IMR-90 (cell line): Measurements from ENCODE around the gene MYLK4. TPM values are rescaled to one million over a fixed set of nuclear protein-coding genes. Genes with fewer than 3 reads are reported as not detected.

Experiments
- ATAC-seq: fragments of 200-7000 bp; cut with Tn5 transposase; 2 replicates; pipeline ENCODE4 v1.9.1; 2020; ENCODE audit warnings: low read depth, mild to moderate bottlenecking, moderate library complexity
- BruUV-seq: library from RNA; stranded (reverse); fragments of 400-500 nt; replicated peaks from 2 replicates; lab custom pipeline; 2021; lab: Mats Ljungman, UMichigan
- CTCF ChIA-PET: fragments of 300-600 bp; formaldehyde crosslinking; extraction: SDS; loops from one replicate; lab custom pipeline; 2021; ENCODE audit warnings: antibody characterized with exemption; lab: Yijun Ruan, JAX
- POLR2A ChIA-PET: fragments of 300-600 bp; sonication (Branson Sonifier 250); formaldehyde crosslinking; loops from one replicate; lab custom pipeline; 2022; ENCODE audit warnings: antibody characterized with exemption; ENCODE audit not compliant: unreplicated experiment; lab: Charles Lee
- DNase-seq: peaks from one replicate; pipeline ENCODE4 v3.0.0; 2013
- H2AFZ ChIP-seq: replicated peaks from 2 replicates; pipeline ENCODE3; 2013; ENCODE audit warnings: low read length, mild to moderate bottlenecking; ENCODE audit not compliant: poor library complexity
- H2AK5ac ChIP-seq: 2 replicates; pipeline ENCODE4 v1.6.1; 2013; ENCODE audit warnings: low read depth, low read length, inconsistent platforms
- H2AK9ac ChIP-seq: replicated peaks from 2 replicates; pipeline ENCODE3; 2013; ENCODE audit warnings: mild to moderate bottlenecking, low read depth, low read length, moderate library complexity; ENCODE audit not compliant: poor library complexity
- H2BK120ac ChIP-seq: 2 replicates; pipeline ENCODE4 v1.6.1; 2013; ENCODE audit warnings: low read depth, low read length, inconsistent platforms
- H2BK15ac ChIP-seq: 3 replicates; pipeline ENCODE4 v1.6.1; 2013; ENCODE audit warnings: low read depth, low read length, inconsistent platforms
- H2BK20ac ChIP-seq: 2 replicates; pipeline ENCODE4 v1.6.1; 2013; ENCODE audit warnings: low read depth, mild to moderate bottlenecking, inconsistent platforms, low read length, moderate library complexity
- H2BK5ac ChIP-seq: 2 replicates; pipeline ENCODE4 v1.6.1; 2013; ENCODE audit warnings: mild to moderate bottlenecking, low read depth, low read length, inconsistent platforms; ENCODE audit not compliant: poor library complexity, severe bottlenecking
- H3K14ac ChIP-seq: replicated peaks from 2 replicates; pipeline ENCODE4 v1.6.1; 2013; ENCODE audit warnings: low read depth, low read length, inconsistent platforms
- H3K18ac ChIP-seq: 2 replicates; pipeline ENCODE4 v1.6.1; 2013; ENCODE audit warnings: low read depth, low read length, control low read depth
- H3K23ac ChIP-seq: 2 replicates; pipeline ENCODE4 v1.6.1; 2013; ENCODE audit warnings: low read depth, low read length, inconsistent platforms
- H3K27ac ChIP-seq: 2 replicates; pipeline ENCODE4 v1.5.1; 2013; ENCODE audit warnings: mild to moderate bottlenecking, control low read depth, low read length; ENCODE audit not compliant: insufficient read depth
- H3K27me3 ChIP-seq: 2 replicates; pipeline ENCODE4 v1.6.1; 2013; ENCODE audit warnings: low read length; ENCODE audit not compliant: control insufficient read depth, insufficient read depth
- H3K36me3 ChIP-seq: 2 replicates; pipeline ENCODE4 v1.6.1; 2013; ENCODE audit warnings: low read length, mixed read lengths; ENCODE audit not compliant: control insufficient read depth, insufficient read depth
- H3K4ac ChIP-seq: 2 replicates; pipeline ENCODE4 v1.6.1; 2013; ENCODE audit warnings: low read depth, low read length, inconsistent platforms
- H3K4me1 ChIP-seq: 2 replicates; pipeline ENCODE4 v1.6.1; 2013; ENCODE audit warnings: low read length, mixed read lengths; ENCODE audit not compliant: control insufficient read depth, insufficient read depth
- H3K4me2 ChIP-seq: 2 replicates; pipeline ENCODE4 v1.6.1; 2013; ENCODE audit warnings: low read depth, mild to moderate bottlenecking, control low read depth, low read length, moderate library complexity
- H3K4me3 ChIP-seq: 2 replicates; pipeline ENCODE4 v1.5.1; 2013; ENCODE audit warnings: low read depth, mild to moderate bottlenecking, control low read depth, low read length, moderate library complexity; ENCODE audit not compliant: insufficient read depth
- H3K56ac ChIP-seq: 2 replicates; pipeline ENCODE4 v1.6.1; 2013; ENCODE audit warnings: low read length, inconsistent platforms; ENCODE audit not compliant: insufficient read depth; ENCODE audit errors: extremely low read depth
- H3K79me1 ChIP-seq, 2 experiments: 2 replicates each; pipeline ENCODE4 v1.6.1; 2013; ENCODE audit warnings: low read length in 2 of 2, inconsistent platforms in 1 of 2, low read depth in 1 of 2
- H3K9ac ChIP-seq: 2 replicates; pipeline ENCODE4 v1.6.1; 2013; ENCODE audit warnings: low read depth, low read length, control low read depth
- H3K9me1 ChIP-seq: 2 replicates; pipeline ENCODE4 v1.6.1; 2013; ENCODE audit warnings: low read length, inconsistent platforms; ENCODE audit not compliant: insufficient read depth
- H3K9me3 ChIP-seq: 2 replicates; pipeline ENCODE4 v1.6.1; 2013; ENCODE audit warnings: low read length; ENCODE audit not compliant: control insufficient read depth, insufficient read depth
- H4K20me1 ChIP-seq: 2 replicates; pipeline ENCODE4 v1.6.1; 2013; ENCODE audit warnings: low read length, inconsistent platforms; ENCODE audit not compliant: insufficient read depth
- H4K5ac ChIP-seq: 2 replicates; pipeline ENCODE4 v1.6.1; 2013; ENCODE audit warnings: mild to moderate bottlenecking, low read depth, low read length, control low read depth
- H4K8ac ChIP-seq, 2 experiments: 2 replicates each; pipeline ENCODE4 v1.6.1; 2013; ENCODE audit warnings: low read depth in 2 of 2, low read length in 2 of 2, control low read depth in 1 of 2, inconsistent platforms in 1 of 2
- H4K91ac ChIP-seq: 2 replicates; pipeline ENCODE4 v1.6.1; 2013; ENCODE audit warnings: low read depth, low read length, inconsistent platforms; ENCODE audit not compliant: insufficient read depth
- MAZ ChIP-seq: IDR thresholded peaks from 2 replicates; pipeline ENCODE4 v1.6.1; 2012; ENCODE audit warnings: low read depth, mild to moderate bottlenecking, low read length, improper control_type of control experiment, moderate library complexity, borderline replicate concordance
- WGBS, 2 experiments: methylation state at CpG; one replicate each; pipeline versions ENCODE4 v1.1.5 to v1.1.7; 2013; ENCODE audit warnings: missing lambda C conversion rate in 2 of 2; ENCODE audit not compliant: insufficient read length in 1 of 2; ENCODE audit errors: extremely low coverage in 2 of 2; 5-methylcytosine and 5-hydroxymethylcytosine counted together
- dilution Hi-C: fragments of 300-500 bp; cut with HindIII; formaldehyde crosslinking; loops from one replicate; pipeline ENCODE4 v1.14.3; 2018; ENCODE audit warnings: low sequenced_read_pairs; ENCODE audit not compliant: unreplicated experiment
- in situ Hi-C: fragments of 300-500 bp; cut with MboI; formaldehyde crosslinking; loops from 3 replicates; pipeline ENCODE4 v1.14.3; 2019; ENCODE audit warnings: low sequenced_read_pairs, inconsistent platforms, mixed read lengths
- intact Hi-C: fragments of 100-400 bp; cut with micrococcal nuclease; formaldehyde crosslinking; loops from 2 replicates; pipeline ENCODE4 v1.10.0; 2022
- polyA plus RNA-seq, 3 experiments: library from polyadenylated mRNA; depleted of rRNA; stranded (reverse); fragments of >200 nt; gene quantifications; 2 replicates each; pipeline ENCODE4 v1.2.3, GENCODE V29; 2012; ENCODE audit warnings: low replicate concordance in 1 of 3
- total RNA-seq: library from RNA; depleted of rRNA; stranded (reverse); fragments of >200 nt; gene quantifications from 2 replicates; pipeline ENCODE4 v1.2.3, GENCODE V29; 2012

Gene MYLK4
- total and polyA plus RNA-seq, 2 of the 4 experiments (the other 2 are of a cell fraction): under 0.01 to 0.07 TPM

DNA sequence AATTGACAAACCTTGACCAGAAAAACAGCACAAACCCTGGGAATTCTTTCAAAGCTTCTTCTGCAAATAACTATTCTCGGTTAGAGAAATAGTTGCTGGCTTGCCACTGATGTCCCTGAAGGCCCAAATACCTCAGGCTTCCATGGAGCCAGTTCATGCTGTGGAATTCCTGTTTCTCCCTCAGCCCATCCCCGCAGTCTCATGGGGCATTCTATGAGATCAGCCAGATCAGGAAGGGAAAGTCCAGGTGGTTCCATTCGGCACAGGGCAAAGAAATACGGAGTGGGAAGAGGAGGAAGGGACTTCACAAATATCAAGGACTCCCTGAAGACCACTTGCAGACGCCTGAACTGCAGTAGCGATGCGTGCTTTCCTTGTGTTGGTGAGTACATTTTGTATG is 63.3 kb downstream of the MYLK4 start:
- Histone ChIP-seq H4K5ac (no peak overlapping the region), H4K91ac (no peak overlapping the region), H3K36me3 (no peaks in the 10 kb centered on the region), H3K79me1 (no peaks in the 10 kb centered on the region), H3K4ac (no peak overlapping the region), H2BK15ac (no peak overlapping the region), H2BK120ac (no peak overlapping the region), H3K9ac (no peak overlapping the region), H3K56ac (no peak overlapping the region), H3K27me3 (no peaks in the 10 kb centered on the region), H2BK20ac (no peak overlapping the region), H4K8ac (no peak overlapping the region), H3K14ac (no peak overlapping the region), H2AFZ (peak overlapping the region; percentile 19), H3K4me2 (no peak overlapping the region), H3K9me3 (no peaks in the 10 kb centered on the region), H2AK5ac (no peak overlapping the region), H4K20me1 (no peaks in the 10 kb centered on the region), H3K18ac (no peak overlapping the region), H2AK9ac (no peak overlapping the region), H3K27ac (no peak overlapping the region), H3K9me1 (no peaks in the 10 kb centered on the region), H3K23ac (no peak overlapping the region), H3K4me3 (no peak overlapping the region), H2BK5ac (no peak overlapping the region), H3K4me1 (peaks cover 2% of the 10 kb centered on the region; the same call in 1 of the 2 replicates)
- in situ Hi-C loops: no loop called here
- BruUV-seq: no TSS peak
- dilution Hi-C loops: no loop called here
- ChIA-PET POLR2A (no interaction called here), CTCF (no interaction called here)
- intact Hi-C loops: no loop called here
- TF ChIP-seq MAZ: no peak
- no peak for ATAC-seq
- no peak for DNase-seq
- no CpG with 5 or more reads among the region's 7 CpGs for WGBS, 2 experiments
